Aorta (tissue), 5 donors: ENCODE measurements around the gene BMP7. TPM values are rescaled to one million over a fixed set of nuclear protein-coding genes. Genes with fewer than 3 reads are reported as not detected.
"Not testable (repeated sequence)": the region's sequence is repeated elsewhere in the genome, so short reads cannot be mapped to it uniquely, and the experiment has no call there.

ENCODE experiments used
- ATAC-seq: fragments of 200-7000 bp; cut with Tn5 transposase; one replicate; pipeline ENCODE4 v1.9.1; 2022; ENCODE audit warnings: moderate library complexity; ENCODE audit not compliant: low FRiP score
- DNase-seq, 2 donors: peaks; one replicate each; pipeline ENCODE4 v3.0.0-alpha.2; 2020
- H3K27ac ChIP-seq, 2 donors: one replicate each; pipeline ENCODE4 v1.5.1; 2013; ENCODE audit warnings: low read length in 2 of 2, mild to moderate bottlenecking in 2 of 2, moderate library complexity in 2 of 2, control low read depth in 1 of 2, inconsistent platforms in 1 of 2, low read depth in 1 of 2
- H3K27me3 ChIP-seq, 2 donors: one replicate each; pipeline ENCODE4 v1.6.1; 2013; ENCODE audit warnings: control low read depth in 1 of 2, low read length in 1 of 2, mild to moderate bottlenecking in 1 of 2, moderate library complexity in 1 of 2; ENCODE audit not compliant: insufficient read depth in 2 of 2, control insufficient read depth in 1 of 2
- H3K36me3 ChIP-seq, 2 donors: one replicate each; pipeline ENCODE4 v1.6.1; 2013; ENCODE audit warnings: control low read depth in 1 of 2, low read length in 1 of 2, mild to moderate bottlenecking in 1 of 2; ENCODE audit not compliant: insufficient read depth in 2 of 2, control insufficient read depth in 1 of 2
- H3K4me1 ChIP-seq, 2 donors: one replicate each; pipeline ENCODE4 v1.6.1; 2013; ENCODE audit warnings: low read length in 2 of 2, control low read depth in 1 of 2, mild to moderate bottlenecking in 1 of 2, moderate library complexity in 1 of 2; ENCODE audit not compliant: insufficient read depth in 2 of 2, control insufficient read depth in 1 of 2
- H3K4me3 ChIP-seq, 2 donors: one replicate each; pipeline ENCODE4 v1.5.1; 2013; ENCODE audit warnings: low read length in 2 of 2, control low read depth in 1 of 2, mild to moderate bottlenecking in 1 of 2
- H3K9me3 ChIP-seq: one replicate; pipeline ENCODE4 v1.6.1; 2013; ENCODE audit warnings: mild to moderate bottlenecking, low read length; ENCODE audit not compliant: control insufficient read depth
- WGBS, 2 donors: extraction: QIAGEN DNeasy Blood & Tissue Kit; methylation state at CpG; one replicate each; pipeline ENCODE4 v1.1.7; 2013; 5-methylcytosine and 5-hydroxymethylcytosine counted together
- intact Hi-C, 2 donors: fragments of 100-400 bp; cut with DNase I; formaldehyde crosslinking; loops; one replicate each; pipeline versions ENCODE4 v1.14.2 to v1.15.0; 2022
- polyA plus RNA-seq, 2 donors: library from polyadenylated mRNA; stranded (reverse); fragments of 200-250 nt; gene quantifications; one replicate each; pipeline ENCODE4 v1.2.3, GENCODE V29; 2013
- total RNA-seq, 2 donors: library from RNA; stranded (reverse); fragmentation: NEBNext Ultra II Directional; extraction: Animal tissue kit (Norgen Biotek cat#: 25700); gene quantifications; one replicate each; pipeline ENCODE4 v1.2.1, GENCODE V29; 2021
- donor health status: healthy with polysubstance abuse.
- donor health status: Bipolar disorder and iron deficiency.
- donor health status: DM: no; HTN: no; CAD: no.
- donor health status: DM: no; HTN: no; CAD: no.
- donor health status: DM: yes; HTN: yes; CAD: no.

The BMP7 gene
- total and polyA plus RNA-seq, 4 donors, result 0.52 to 1.0 TPM; not detected in 2

- no peak for ATAC-seq
- H3K4me3 ChIP-seq, result no peak overlapping the region
- WGBS, 2 donors, result 81 to 84% methylated on average over 4 of the region's 4 CpGs
- DNase-seq, result no peak
- no peaks in the 10 kb centered on the region for H3K27me3 ChIP-seq
- intact Hi-C loops, result no loop called here
- no peak overlapping the region for H3K27ac ChIP-seq
- no peaks in the 10 kb centered on the region for H3K36me3 ChIP-seq
- H3K9me3 ChIP-seq, result no peaks in the 10 kb centered on the region
- H3K4me1 ChIP-seq, result no peaks in the 10 kb centered on the region
These were observed 24.0 kb downstream of the BMP7 start for GRCh38 chr20:57242414-57242813.

- Histone ChIP-seq H3K27ac (no peak overlapping the region), H3K27me3 (no peaks in the 10 kb centered on the region), H3K9me3 (no peaks in the 10 kb centered on the region), H3K36me3 (no peaks in the 10 kb centered on the region), H3K4me3 (no peak overlapping the region), H3K4me1 (no peaks in the 10 kb centered on the region)
- intact Hi-C loops, result no loop called here
- 38 to 42% methylated on average over 6 of the region's 6 CpGs for WGBS, 2 donors
- DNase-seq, result no peak
- no peak for ATAC-seq
These were observed 25.0 kb downstream of the BMP7 start for GRCh38 chr20:57241363-57241991.

- intact Hi-C loops, result no loop called here
- Histone ChIP-seq H3K27me3 (no peaks in the 10 kb centered on the region), H3K27ac (no peak overlapping the region), H3K9me3 (no peaks in the 10 kb centered on the region), H3K4me1 (no peaks in the 10 kb centered on the region), H3K36me3 (no peaks in the 10 kb centered on the region), H3K4me3 (no peak overlapping the region)
- WGBS, 2 donors, result 38 to 44% methylated on average over 8 of the region's 8 CpGs
- no peak for ATAC-seq
- no peak for DNase-seq
These were observed 25.7 kb downstream of the BMP7 start for GRCh38 chr20:57240581-57241362.

DNA sequence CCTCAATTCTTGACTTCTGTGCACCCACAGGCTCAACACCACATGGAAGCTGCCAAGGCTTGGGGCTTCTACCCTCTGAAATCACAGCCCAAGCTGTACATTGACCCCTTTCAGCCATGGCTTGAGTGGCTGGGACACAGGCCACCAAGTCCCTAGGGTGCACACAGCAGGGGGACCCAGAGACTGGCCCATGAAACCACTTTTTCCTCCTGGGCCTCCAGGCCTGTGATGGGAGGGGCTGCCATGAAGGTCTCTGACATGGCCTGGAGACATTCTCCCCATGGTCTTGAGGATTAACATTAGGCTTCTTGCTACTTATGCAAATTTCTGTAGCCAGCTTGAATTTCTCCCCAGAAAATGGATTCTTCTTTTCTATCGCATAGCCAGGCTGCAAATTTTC is 26.7 kb downstream of the BMP7 start:
- intact Hi-C loops, H3K27ac ChIP-seq, H3K36me3 ChIP-seq, H3K27me3 ChIP-seq, H3K4me1 ChIP-seq, H3K9me3 ChIP-seq, DNase-seq, ATAC-seq, H3K4me3 ChIP-seq: not testable (repeated sequence)
- 91 to 96% methylated on average over 1 of the region's 1 CpG for WGBS, 2 donors

DNA sequence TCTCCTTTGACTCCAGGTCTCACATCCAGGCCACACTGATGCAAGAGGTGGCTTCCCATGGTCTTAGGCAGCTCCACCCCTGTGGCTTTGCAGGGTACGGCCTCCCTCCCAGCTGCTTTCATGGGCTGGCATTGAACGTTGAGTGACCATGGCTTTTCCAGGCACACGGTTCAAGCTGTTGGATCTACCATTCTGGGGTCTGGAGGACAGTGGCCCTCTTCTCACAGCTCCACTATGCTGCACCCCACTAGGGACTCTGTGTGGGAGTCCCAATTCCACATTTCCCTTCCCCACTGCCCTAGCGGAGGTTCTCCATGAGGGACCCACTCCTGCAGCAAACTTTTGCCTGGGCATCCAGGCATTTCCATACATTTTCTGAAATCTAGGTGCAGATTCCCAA is 27.1 kb downstream of the BMP7 start:
- H3K4me3 ChIP-seq, H3K27ac ChIP-seq, ATAC-seq, H3K27me3 ChIP-seq, DNase-seq, H3K36me3 ChIP-seq, H3K4me1 ChIP-seq, intact Hi-C loops, H3K9me3 ChIP-seq: not testable (repeated sequence)
- 65 to 85% methylated on average over 4 of the region's 4 CpGs for WGBS, 2 donors

GRCh38 chr20:57238089-57238488 is 28.4 kb downstream of the BMP7 start:
- Histone ChIP-seq H3K27ac (no peak overlapping the region), H3K27me3 (no peaks in the 10 kb centered on the region), H3K4me3 (no peak overlapping the region), H3K36me3 (no peaks in the 10 kb centered on the region), H3K4me1 (no peaks in the 10 kb centered on the region), H3K9me3 (no peaks in the 10 kb centered on the region)
- no peak for ATAC-seq
- no peak for DNase-seq
- intact Hi-C loops, result no loop called here
- 89 to 90% methylated on average over 4 of the region's 4 CpGs for WGBS, 2 donors

GRCh38 chr20:57237585-57237953 is 28.9 kb downstream of the BMP7 start:
- no peaks in the 10 kb centered on the region for H3K4me1 ChIP-seq
- WGBS, 2 donors, result 68 to 71% methylated on average over 3 of the region's 3 CpGs
- intact Hi-C loops, result no loop called here
- H3K27ac ChIP-seq, result no peak overlapping the region
- H3K36me3 ChIP-seq, result no peaks in the 10 kb centered on the region
- no peak for DNase-seq
- H3K9me3 ChIP-seq, result no peaks in the 10 kb centered on the region
- no peak for ATAC-seq
- H3K4me3 ChIP-seq, result no peak overlapping the region
- H3K27me3 ChIP-seq, result no peaks in the 10 kb centered on the region

- ATAC-seq (no peak), DNase-seq (no peak)
- no peaks in the 10 kb centered on the region for H3K9me3 ChIP-seq
- intact Hi-C loops, result no loop called here
- 51 to 56% methylated on average over 15 of the region's 15 CpGs for WGBS, 2 donors
- no peak overlapping the region for H3K4me3 ChIP-seq
- no peaks in the 10 kb centered on the region for H3K27me3 ChIP-seq
- H3K36me3 ChIP-seq, result no peaks in the 10 kb centered on the region
- no peak overlapping the region for H3K27ac ChIP-seq
- H3K4me1 ChIP-seq, result no peaks in the 10 kb centered on the region
These were observed 29.4 kb downstream of the BMP7 start for GRCh38 chr20:57236813-57237584.
